Thyroid gland (tissue), 4 donors: Measurements from ENCODE around the gene CAMTA1. TPM values are rescaled to one million over a fixed set of nuclear protein-coding genes. Genes with fewer than 3 reads are reported as not detected.

Experiments used
- DNase-seq, 2 donors: peaks; one replicate each; pipeline ENCODE4 v3.0.0-alpha.2; 2019
- H3K27ac ChIP-seq, 3 donors: fragments of 200-600 bp; sonication (generic); 1 replicate in 2 of 3; 2 replicates in 1 of 3; pipeline ENCODE4 v1.5.1; 2016 to 2019; ENCODE audit warnings: mild to moderate bottlenecking in 1 of 3, moderate library complexity in 1 of 3
- H3K27me3 ChIP-seq: fragments of 200-600 bp; sonication (generic); one replicate; pipeline ENCODE4 v1.5.1; 2019
- H3K36me3 ChIP-seq, 2 donors: fragments of 200-600 bp; sonication (generic); one replicate each; pipeline ENCODE4 v1.5.1; 2016 to 2019
- H3K4me1 ChIP-seq, 2 donors: fragments of 200-600 bp; sonication (generic); one replicate each; pipeline ENCODE4 v1.5.1; 2017 to 2019
- H3K4me3 ChIP-seq, 3 donors: fragments of 200-600 bp; sonication (generic); replicated peaks in 1 of 3; 1 replicate in 2 of 3; 2 replicates in 1 of 3; pipeline ENCODE4 v1.5.1; 2016; ENCODE audit warnings: mild to moderate bottlenecking in 1 of 3
- H3K9me3 ChIP-seq: fragments of 200-600 bp; sonication (generic); one replicate; pipeline ENCODE4 v1.5.1; 2017
- CTCF ChIP-seq, 6 experiments: fragments of 200-600 bp in 3 of 6; fragments of 450-650 bp in 3 of 6; sonication (generic) in 3 of 6; IDR thresholded peaks; one replicate each; pipeline ENCODE4 v1.5.1; 2016 to 2019; ENCODE audit warnings: antibody characterized with exemption in 6 of 6, mild to moderate bottlenecking in 2 of 6, inconsistent platforms in 1 of 6, moderate library complexity in 1 of 6
- POLR2A ChIP-seq, 2 donors: fragments of 450-650 bp; IDR thresholded peaks; one replicate each; pipeline ENCODE4 v1.6.1; 2017; ENCODE audit warnings: antibody characterized with exemption in 2 of 2, mild to moderate bottlenecking in 2 of 2, moderate library complexity in 1 of 2
- WGBS, 2 donors: methylation state at CpG; one replicate each; pipeline ENCODE4 v1.1.5; 2017; 5-methylcytosine and 5-hydroxymethylcytosine counted together
- intact Hi-C: fragments of 100-400 bp; cut with DNase I; formaldehyde crosslinking; loops from one replicate; pipeline ENCODE4 v1.15.1; 2023
- total RNA-seq, 4 donors: library from RNA; depleted of rRNA; stranded (reverse); fragments of >200 nt; gene quantifications; one replicate each; pipeline ENCODE4 v1.2.3, GENCODE V29; 2016

Gene CAMTA1
- total RNA-seq, 4 donors from 2014 or later: 63.9 to 124 (median 101) TPM

GRCh38 chr1:7780976-7781375, 995.7 kb downstream of the CAMTA1 start:
- H3K27me3 ChIP-seq: no peaks in the 10 kb centered on the region
- peaks cover 14 to 21% of the 10 kb centered on the region in 2 donors for H3K36me3 ChIP-seq
- no peak overlapping the region for H3K4me3 ChIP-seq
- peaks cover 11 to 15% of the 10 kb centered on the region in 2 donors for H3K4me1 ChIP-seq
- intact Hi-C loops: no loop called here
- WGBS, 2 donors: 97% methylated on average over 9 of the region's 9 CpGs
- no peaks in the 10 kb centered on the region for H3K9me3 ChIP-seq
- TF ChIP-seq POLR2A (IDR thresholded peaks at IDR 0.05): no peak
- no peak for TF ChIP-seq CTCF (IDR thresholded peaks at IDR 0.05)
- no peak overlapping the region for H3K27ac ChIP-seq
- no peak for DNase-seq

- H3K9me3 ChIP-seq: no peaks in the 10 kb centered on the region
- TF ChIP-seq POLR2A (IDR thresholded peaks at IDR 0.05): no peak
- TF ChIP-seq CTCF (IDR thresholded peaks at IDR 0.05): no peak
- no peak for DNase-seq
- intact Hi-C loops: no loop called here
- WGBS, 2 donors: 78% methylated on average over 7 of the region's 7 CpGs
- peaks cover 13 to 15% of the 10 kb centered on the region in 2 donors for H3K4me1 ChIP-seq
- H3K27ac ChIP-seq: no peak overlapping the region
- no peaks in the 10 kb centered on the region for H3K27me3 ChIP-seq
- no peak overlapping the region for H3K4me3 ChIP-seq
- H3K36me3 ChIP-seq: peaks cover 14 to 21% of the 10 kb centered on the region in 2 donors
Measured at GRCh38 chr1:7781501-7781900, 996.2 kb downstream of the CAMTA1 start.

- Histone ChIP-seq H3K4me1 (peaks cover 15% of the 10 kb centered on the region in 2 donors), H3K9me3 (no peaks in the 10 kb centered on the region), H3K27me3 (no peaks in the 10 kb centered on the region), H3K4me3 (no peak overlapping the region), H3K27ac (no peak overlapping the region), H3K36me3 (peaks cover 14 to 21% of the 10 kb centered on the region in 2 donors)
- intact Hi-C loops: no loop called here
- DNase-seq: no peak
- WGBS, 2 donors: 85 to 89% methylated on average over 16 of the region's 16 CpGs
- TF ChIP-seq CTCF (IDR thresholded peaks at IDR 0.05) (no peak), POLR2A (IDR thresholded peaks at IDR 0.05) (no peak)
Measured at GRCh38 chr1:7781923-7782495, 996.8 kb downstream of the CAMTA1 start.

GRCh38 chr1:7783178-7783711, 998.0 kb downstream of the CAMTA1 start:
- WGBS, 2 donors: 6% methylated on average over 20 to 23 of the region's 34 CpGs
- H3K4me1 ChIP-seq: peaks cover 15% of the 10 kb centered on the region in 2 donors
- H3K27ac ChIP-seq: peak overlapping the region; percentile 77 to 91 (median 85)
- H3K4me3 ChIP-seq: peak overlapping the region in 1 of 3 donors; percentile 43
- no peaks in the 10 kb centered on the region for H3K9me3 ChIP-seq
- no peaks in the 10 kb centered on the region for H3K27me3 ChIP-seq
- TF ChIP-seq POLR2A (IDR thresholded peaks at IDR 0.05): no peak
- no peak for TF ChIP-seq CTCF (IDR thresholded peaks at IDR 0.05)
- DNase-seq: peak; percentile 81 to 82
- peaks cover 5 to 11% of the 10 kb centered on the region in 2 donors for H3K36me3 ChIP-seq
- intact Hi-C loops: no loop called here

GRCh38 chr1:7783826-7784491, 998.7 kb downstream of the CAMTA1 start, which contains the start of gene PER3:
TSS of gene PER3 (plus strand) at chr1:7784291. CDS start at chr1:7784878, 587 bp downstream.
- peaks cover 15 to 18% of the 10 kb centered on the region in 2 donors for H3K4me1 ChIP-seq
- H3K27me3 ChIP-seq: no peaks in the 10 kb centered on the region
- no CpG with 5 or more reads among the region's 90 CpGs for WGBS, 2 donors
- peaks cover 0 to 10% of the 10 kb centered on the region in 2 donors for H3K36me3 ChIP-seq
- H3K27ac ChIP-seq: peak within 1 kb of the TSS; percentile 90 to 93 (median 91)
- no peaks in the 10 kb centered on the region for H3K9me3 ChIP-seq
- intact Hi-C loops: no loop called here
- H3K4me3 ChIP-seq: peak within 1 kb of the TSS; percentile 15 to 82 (median 63)
- peak; percentile 98 to 99 for DNase-seq
- TF ChIP-seq POLR2A (IDR thresholded peaks at IDR 0.05) (peak in 1 of 2 donors; percentile 70), CTCF (IDR thresholded peaks at IDR 0.05) (no peak)
